Urinary bladder (tissue), 4 donors: ENCODE data around the gene ADCK1. TPM values are rescaled to one million over a fixed set of nuclear protein-coding genes. Genes with fewer than 3 reads are reported as not detected.

ENCODE experiments used
- DNase-seq: peaks from one replicate; pipeline ENCODE4 v3.0.0-alpha.2; 2015; ENCODE audit errors: extremely low spot score
- H3K27ac ChIP-seq: one replicate; pipeline ENCODE4 v1.5.1; 2013; ENCODE audit warnings: low read depth, mild to moderate bottlenecking, moderate library complexity
- H3K36me3 ChIP-seq: one replicate; pipeline ENCODE4 v1.6.1; 2013; ENCODE audit warnings: mild to moderate bottlenecking, moderate library complexity; ENCODE audit not compliant: insufficient read depth
- H3K4me1 ChIP-seq: one replicate; pipeline ENCODE4 v1.6.1; 2013; ENCODE audit warnings: mild to moderate bottlenecking, moderate library complexity; ENCODE audit not compliant: insufficient read depth
- H3K4me3 ChIP-seq: one replicate; pipeline ENCODE4 v1.5.1; 2013; ENCODE audit warnings: low read depth, low read length
- WGBS: extraction: QIAGEN DNeasy Blood & Tissue Kit; methylation state at CpG from one replicate; pipeline ENCODE4 v1.1.7; 2013; 5-methylcytosine and 5-hydroxymethylcytosine counted together
- polyA plus RNA-seq: library from polyadenylated mRNA; stranded (reverse); fragments of 200-250 nt; gene quantifications from one replicate; pipeline ENCODE4 v1.2.3, GENCODE V29; 2013
- small RNA-seq: library from RNA; depleted of rRNA; stranded (forward); fragments of <200 nt; gene quantifications from one replicate; pipeline ENCODE3, GENCODE V24; 2014
- total RNA-seq: library from RNA; depleted of rRNA; stranded (reverse); fragments of >200 nt; gene quantifications from one replicate; pipeline ENCODE4 v1.2.3, GENCODE V29; 2014
- donor health status: healthy with polysubstance abuse.
- donor health status: healthy.

The ADCK1 gene
- total and polyA plus RNA-seq, 2 donors: 6.1 to 9.0 TPM

DNA sequence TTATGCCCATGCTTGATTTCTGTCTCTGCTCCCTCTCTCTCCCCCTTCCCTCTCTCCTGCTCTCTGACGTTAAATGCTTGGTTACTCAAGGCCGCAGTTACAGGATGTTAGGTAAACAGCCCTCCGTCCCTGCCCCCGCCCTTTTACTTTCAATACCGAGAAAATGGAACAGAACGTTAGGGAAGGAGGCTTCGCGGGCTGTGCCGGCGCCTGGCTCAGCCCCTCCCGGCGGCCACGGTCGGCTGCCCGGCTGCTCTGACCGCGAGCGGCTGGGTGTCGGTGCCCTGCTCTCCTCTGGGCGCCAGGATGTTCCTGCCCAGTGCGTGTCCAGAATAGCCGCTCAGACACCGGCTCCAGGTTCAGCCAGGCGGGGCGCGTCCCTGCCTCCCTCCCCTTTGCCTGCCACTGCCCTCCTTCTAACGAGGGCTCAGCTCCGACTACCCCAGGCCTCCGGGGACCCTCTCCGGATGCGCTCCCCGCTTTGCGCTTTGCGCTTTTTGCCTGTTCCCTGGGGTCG is 166.1 kb downstream of the ADCK1 start:
- Histone ChIP-seq H3K4me1 (no peaks in the 10 kb centered on the region), H3K27ac (no peak overlapping the region), H3K36me3 (no peaks in the 10 kb centered on the region), H3K4me3 (no peak overlapping the region)
- DNase-seq: peak; percentile 28
- WGBS: 1% methylated on average over 35 of the region's 35 CpGs

DNA sequence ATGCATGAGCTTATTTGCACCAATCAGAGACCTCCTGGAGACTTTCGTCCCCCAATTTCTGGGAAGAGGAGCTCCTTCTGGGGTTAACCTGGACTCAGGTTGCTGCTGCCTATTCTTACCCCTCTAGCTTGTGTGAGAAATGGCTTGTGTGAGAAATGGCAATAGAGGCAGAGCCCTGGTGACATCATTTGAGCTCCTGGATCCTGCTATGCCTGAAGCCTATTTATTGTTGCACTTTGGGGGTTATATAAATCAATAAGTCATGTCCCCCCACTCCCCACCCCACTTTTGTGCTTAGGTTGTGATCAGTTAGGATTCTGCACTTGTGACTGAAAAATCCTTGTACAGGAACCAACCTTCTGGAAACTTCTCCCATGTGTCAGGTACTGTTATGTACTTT is 167.2 kb downstream of the ADCK1 start:
- Histone ChIP-seq H3K36me3 (no peaks in the 10 kb centered on the region), H3K4me3 (no peak overlapping the region), H3K27ac (no peak overlapping the region), H3K4me1 (no peaks in the 10 kb centered on the region)
- DNase-seq: no peak
- 93% methylated on average over 1 of the region's 1 CpG for WGBS

DNA sequence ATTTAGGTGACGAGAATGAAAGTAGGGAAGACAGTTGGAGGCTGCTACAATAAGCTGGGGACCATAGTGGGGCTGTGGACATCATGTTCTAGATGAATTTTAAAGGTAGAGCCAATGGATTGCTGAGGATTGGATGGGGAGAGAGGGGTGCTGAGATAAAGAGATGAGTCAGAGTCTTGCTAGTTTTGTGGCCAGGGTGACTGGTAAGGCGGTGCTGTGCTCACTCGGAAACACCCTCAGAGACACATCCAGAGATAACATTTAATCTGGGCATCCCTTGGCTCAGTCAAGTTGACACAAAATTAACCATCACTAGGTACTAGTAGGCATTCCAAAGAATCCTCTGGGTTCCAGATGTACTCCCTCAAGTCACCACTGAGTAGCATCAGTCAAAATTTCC is 170.7 kb downstream of the ADCK1 start:
- no peak for DNase-seq
- H3K4me1 ChIP-seq: no peaks in the 10 kb centered on the region
- no peak overlapping the region for H3K27ac ChIP-seq
- 76% methylated on average over 3 of the region's 3 CpGs for WGBS
- no peaks in the 10 kb centered on the region for H3K36me3 ChIP-seq
- H3K4me3 ChIP-seq: no peak overlapping the region

DNA sequence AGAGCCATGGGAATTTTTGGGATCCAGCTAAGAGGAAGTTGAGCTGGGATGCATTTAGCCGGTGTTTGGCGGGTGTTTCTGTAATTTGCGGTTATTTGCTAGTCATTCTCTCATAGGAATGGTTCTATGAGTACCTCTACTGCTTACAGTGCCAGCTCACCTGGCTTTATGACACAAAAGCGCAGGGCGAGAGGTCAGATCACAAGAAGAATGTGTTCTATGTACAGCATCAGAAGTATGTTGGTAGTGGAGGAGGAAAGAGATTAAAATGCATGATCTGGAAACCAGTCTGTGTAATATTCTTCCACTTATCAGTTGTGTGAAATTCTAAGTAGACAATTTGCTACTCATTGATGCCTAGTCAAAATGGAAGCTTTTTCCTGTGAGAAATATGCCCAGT is 173.3 kb downstream of the ADCK1 start:
- 93% methylated on average over 5 of the region's 5 CpGs for WGBS
- DNase-seq: no peak
- H3K27ac ChIP-seq: no peak overlapping the region
- no peaks in the 10 kb centered on the region for H3K4me1 ChIP-seq
- H3K4me3 ChIP-seq: no peak overlapping the region
- H3K36me3 ChIP-seq: no peaks in the 10 kb centered on the region

DNA sequence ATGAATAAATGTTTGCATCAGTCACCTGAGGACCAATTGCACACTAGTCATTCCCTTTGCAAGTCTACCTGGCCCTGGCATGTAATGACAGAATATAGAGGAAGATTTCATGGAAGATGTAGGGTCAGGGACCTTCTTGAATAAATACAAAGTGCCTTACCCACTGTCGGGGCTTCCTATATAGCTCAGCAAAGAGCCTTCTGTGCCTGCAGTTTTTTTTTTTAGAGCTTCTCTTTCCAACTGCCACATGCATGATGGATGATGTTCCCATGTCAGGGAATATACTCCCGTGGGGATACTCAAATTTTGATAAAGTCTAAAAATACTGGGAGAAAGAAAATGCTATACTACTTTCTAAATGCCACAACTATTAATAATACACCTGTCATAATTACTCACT is 176.7 kb downstream of the ADCK1 start:
- H3K4me1 ChIP-seq: peaks cover 2% of the 10 kb centered on the region
- no peak for DNase-seq
- WGBS: 52% methylated on average over 2 of the region's 2 CpGs
- no peaks in the 10 kb centered on the region for H3K36me3 ChIP-seq
- no peak overlapping the region for H3K27ac ChIP-seq
- H3K4me3 ChIP-seq: no peak overlapping the region

DNA sequence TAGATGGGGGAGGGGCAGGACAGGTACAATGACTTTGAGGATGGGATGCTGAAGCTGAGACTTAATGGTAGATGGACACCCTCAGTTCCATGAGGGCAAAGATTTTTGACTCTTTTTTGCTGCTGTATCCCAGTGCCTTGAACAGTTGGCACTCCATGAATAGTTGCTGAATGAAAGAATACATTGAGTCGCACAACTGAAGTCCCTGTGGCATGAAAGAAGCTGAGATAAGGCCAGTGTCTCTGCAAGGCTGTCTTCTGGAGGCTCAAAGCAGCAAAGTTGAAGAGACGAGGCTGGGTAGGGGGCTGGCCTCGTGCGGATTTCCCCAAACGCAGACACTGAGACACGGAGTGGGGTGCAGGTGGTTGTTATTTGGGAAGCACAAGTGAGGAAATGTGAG is 179.3 kb downstream of the ADCK1 start:
- H3K4me3 ChIP-seq: no peak overlapping the region
- H3K4me1 ChIP-seq: peaks cover 2% of the 10 kb centered on the region
- no peaks in the 10 kb centered on the region for H3K36me3 ChIP-seq
- no peak for DNase-seq
- WGBS: 67% methylated on average over 6 of the region's 6 CpGs
- H3K27ac ChIP-seq: no peak overlapping the region

DNA sequence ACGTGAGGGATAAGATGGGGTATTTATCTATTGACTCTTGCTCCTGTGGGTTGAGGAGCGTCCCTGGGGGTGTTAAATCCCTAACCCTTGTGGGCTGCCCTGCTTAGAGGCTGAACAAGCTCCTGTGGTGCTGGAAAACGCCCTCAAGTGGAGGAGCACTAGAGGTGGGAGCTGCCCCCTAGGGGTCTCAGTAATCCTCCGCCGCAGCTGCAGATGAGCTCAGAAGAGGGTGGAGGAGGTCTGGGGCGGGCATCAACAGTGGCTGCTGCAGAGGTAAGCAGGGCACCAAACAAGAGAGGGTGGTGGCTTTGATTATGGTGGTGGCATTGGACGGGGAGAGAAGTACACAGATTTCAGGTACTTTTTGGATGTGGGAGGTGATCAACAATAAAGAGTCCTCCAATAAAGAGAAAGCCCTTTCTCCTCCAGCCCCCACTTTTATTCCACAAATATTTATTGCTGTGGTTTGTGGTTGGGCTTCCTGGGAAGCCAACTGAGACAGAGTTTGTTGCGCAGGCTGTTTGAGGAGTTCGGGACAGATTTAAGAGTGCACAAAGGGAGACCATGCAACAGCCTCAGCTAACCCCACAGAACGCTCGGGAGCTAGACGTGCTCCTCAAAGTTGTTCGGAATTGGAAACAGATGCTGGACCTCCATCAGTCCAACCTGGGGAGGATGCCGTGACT is 179.9 kb downstream of the ADCK1 start:
- no peak overlapping the region for H3K4me3 ChIP-seq
- 31% methylated on average over 14 of the region's 14 CpGs for WGBS
- no peaks in the 10 kb centered on the region for H3K36me3 ChIP-seq
- H3K4me1 ChIP-seq: peaks cover 2% of the 10 kb centered on the region
- no peak overlapping the region for H3K27ac ChIP-seq
- no peak for DNase-seq

DNA sequence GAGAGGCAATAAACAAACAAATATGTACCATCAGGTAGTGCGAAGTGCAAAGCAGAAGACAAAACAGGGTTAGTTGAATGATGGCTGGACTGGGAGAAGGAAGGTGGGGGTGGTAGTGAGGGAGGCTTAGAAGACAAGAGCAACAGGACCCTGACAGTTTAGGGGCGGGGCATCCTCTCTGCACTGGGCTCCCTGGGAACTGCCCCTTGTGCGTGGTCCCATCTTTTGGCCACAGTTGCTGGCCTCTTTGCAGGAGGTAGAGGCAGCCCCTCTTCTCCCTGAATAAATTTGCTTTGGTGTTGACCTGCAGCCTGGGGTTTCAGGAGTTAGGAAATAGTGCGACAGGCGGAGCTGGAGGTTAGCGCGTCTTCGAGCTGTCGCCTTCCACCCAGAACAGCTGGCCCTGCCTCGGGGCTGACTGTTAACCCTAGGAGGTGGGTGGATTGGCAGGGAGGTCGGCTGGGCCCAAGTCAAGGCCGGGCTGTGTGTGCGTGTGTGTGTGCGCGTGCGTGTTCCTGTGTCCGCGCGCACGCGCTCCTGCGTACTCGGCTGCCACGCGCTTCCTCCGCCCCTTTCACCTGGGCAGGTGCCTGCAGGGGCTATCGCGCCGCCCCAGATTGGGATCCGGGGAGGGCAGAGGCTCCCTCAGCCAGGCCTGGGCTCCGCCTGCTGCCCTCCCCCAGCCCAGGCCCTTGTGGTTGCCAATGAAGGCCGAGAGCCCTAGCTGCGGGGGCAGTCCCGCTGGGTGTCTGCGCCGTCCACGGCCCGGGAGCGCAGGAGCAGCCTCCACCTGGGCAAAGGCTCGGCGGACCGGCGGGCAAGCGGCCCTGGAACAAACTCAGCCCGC is 180.8 kb downstream of the ADCK1 start:
- WGBS: 6% methylated on average over 45 of the region's 45 CpGs
- Histone ChIP-seq H3K4me1 (peaks cover 2% of the 10 kb centered on the region), H3K36me3 (no peaks in the 10 kb centered on the region), H3K27ac (no peak overlapping the region), H3K4me3 (peak overlapping the region; percentile 20)
- DNase-seq: no peak

Small RNAs within 50 kb of the gene (small RNA-seq; reads per million reads assigned to genes)
- gene RF00019: not detected

Other genes with a start within 250 kb of the ADCK1 start
- 55.0 TPM for gene SPTLC2, start 183.5 kb upstream of the ADCK1 start, total RNA-seq
- 12.8 TPM for gene SPTLC2, start 183.5 kb upstream of the ADCK1 start, polyA plus RNA-seq
- gene ALKBH1, start 92.1 kb upstream of the ADCK1 start, total RNA-seq: 13.0 TPM
- 9.3 TPM for gene ALKBH1, start 92.1 kb upstream of the ADCK1 start, polyA plus RNA-seq
- gene SLIRP, start 92.0 kb upstream of the ADCK1 start, total RNA-seq: 174 TPM
- 191 TPM for gene SLIRP, start 92.0 kb upstream of the ADCK1 start, polyA plus RNA-seq
- 59.5 TPM for gene SNW1, start 39.0 kb upstream of the ADCK1 start, total RNA-seq
- gene SNW1, start 39.0 kb upstream of the ADCK1 start, polyA plus RNA-seq: 50.7 TPM